Measurements from ENCODE around the gene KIAA0319L.

KIAA0319L gene

GRCh38 chr1:35441926-35442579 lies 115.2 kb downstream of the KIAA0319L start:
- no peak for DNase-seq

- no peak for DNase-seq
Measured at GRCh38 chr1:35439626-35440025, 117.6 kb downstream of the KIAA0319L start.

- DNase-seq, result no peak
Measured at GRCh38 chr1:35437200-35437599, 120.0 kb downstream of the KIAA0319L start.

GRCh38 chr1:35436078-35436477 lies 121.1 kb downstream of the KIAA0319L start:
- no peak for DNase-seq

- DNase-seq, result no peak
Measured at GRCh38 chr1:35434703-35435102, 122.5 kb downstream of the KIAA0319L start.

GRCh38 chr1:35433714-35434113 lies 123.5 kb downstream of the KIAA0319L start:
- DNase-seq, result no peak

GRCh38 chr1:35432231-35432630 lies 125.0 kb downstream of the KIAA0319L start:
- DNase-seq, result no peak

GRCh38 chr1:35431173-35431599 lies 126.0 kb downstream of the KIAA0319L start:
- no peak for DNase-seq

GRCh38 chr1:35430762-35431161 lies 126.4 kb downstream of the KIAA0319L start:
- no peak for DNase-seq

- no peak for DNase-seq
Measured at GRCh38 chr1:35428360-35428759, 128.8 kb downstream of the KIAA0319L start.

- DNase-seq, result no peak
Measured at GRCh38 chr1:35426097-35426586, 131.1 kb downstream of the KIAA0319L start.

- no peak for DNase-seq
Measured at GRCh38 chr1:35408925-35409324, 148.3 kb downstream of the KIAA0319L start.

- DNase-seq, result no peak
Measured at GRCh38 chr1:35407743-35408142, 149.5 kb downstream of the KIAA0319L start.

GRCh38 chr1:35406103-35406502 lies 151.1 kb downstream of the KIAA0319L start:
- no peak for DNase-seq

- DNase-seq, result no peak
Measured at GRCh38 chr1:35401049-35401448, 156.2 kb downstream of the KIAA0319L start.

- no peak for DNase-seq
Measured at GRCh38 chr1:35398739-35399138, 158.5 kb downstream of the KIAA0319L start.

GRCh38 chr1:35394386-35394785 lies 162.8 kb downstream of the KIAA0319L start:
- DNase-seq, result no peak

- no peak for DNase-seq
Measured at GRCh38 chr1:35390600-35391494, 166.4 kb downstream of the KIAA0319L start.

- no peak for DNase-seq
Measured at GRCh38 chr1:35386959-35387358, 170.2 kb downstream of the KIAA0319L start.

GRCh38 chr1:35386290-35386689 lies 170.9 kb downstream of the KIAA0319L start:
- DNase-seq, result no peak

All from kidney glomerular epithelial cell (primary cell).